Cortex of kidney (tissue), 1 donor: Measurements from ENCODE around the gene ETF1.

Experiments used
- DNase-seq: peaks from one replicate; lab custom pipeline; 2025; lab: John Stamatoyannopoulos, UW

Gene ETF1

DNA sequence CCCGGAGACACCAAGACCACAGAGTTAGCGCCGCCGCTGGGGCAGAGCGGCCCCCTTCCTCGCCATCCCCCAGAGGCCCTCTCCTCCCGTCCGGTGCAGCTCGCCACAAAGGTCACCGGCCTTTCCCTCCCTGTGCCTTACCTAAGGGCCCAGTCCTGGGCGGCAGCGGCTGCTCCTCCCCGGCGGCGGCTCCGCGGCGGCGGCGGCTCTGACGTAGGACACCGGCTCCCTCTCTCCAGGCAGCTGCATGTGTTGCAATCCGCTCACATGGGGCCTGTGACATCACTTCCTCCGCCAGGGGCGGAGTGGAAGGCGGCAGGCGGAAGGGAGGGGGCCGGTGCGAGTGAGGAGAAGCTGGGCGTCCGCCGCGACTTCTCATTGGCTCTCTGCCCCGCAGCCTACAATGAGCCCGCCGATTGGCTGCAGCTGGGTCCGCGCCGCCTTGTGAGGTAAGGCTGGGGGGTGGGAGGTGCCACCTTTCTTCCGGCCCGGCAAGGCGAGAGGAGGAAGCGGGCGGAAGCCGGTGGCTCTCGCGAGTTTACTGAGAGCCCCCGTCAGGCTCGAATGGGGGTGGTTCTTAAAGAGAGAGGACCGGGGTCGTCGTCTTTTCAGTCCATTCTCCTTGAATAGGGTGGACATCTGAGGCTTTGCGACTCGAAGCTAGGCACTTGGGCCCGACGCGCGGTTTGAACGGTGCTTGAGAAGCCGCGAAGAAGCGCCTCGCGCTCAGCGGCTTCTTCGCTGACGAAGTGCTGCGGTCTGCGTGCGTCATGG is at the start of gene ETF1:
TSS of gene ETF1 (minus strand) at position 281 of the 774 bp plus-strand sequence. CDS start 318 bp downstream, outside the sequence.
- peak; percentile 88 for DNase-seq

DNA sequence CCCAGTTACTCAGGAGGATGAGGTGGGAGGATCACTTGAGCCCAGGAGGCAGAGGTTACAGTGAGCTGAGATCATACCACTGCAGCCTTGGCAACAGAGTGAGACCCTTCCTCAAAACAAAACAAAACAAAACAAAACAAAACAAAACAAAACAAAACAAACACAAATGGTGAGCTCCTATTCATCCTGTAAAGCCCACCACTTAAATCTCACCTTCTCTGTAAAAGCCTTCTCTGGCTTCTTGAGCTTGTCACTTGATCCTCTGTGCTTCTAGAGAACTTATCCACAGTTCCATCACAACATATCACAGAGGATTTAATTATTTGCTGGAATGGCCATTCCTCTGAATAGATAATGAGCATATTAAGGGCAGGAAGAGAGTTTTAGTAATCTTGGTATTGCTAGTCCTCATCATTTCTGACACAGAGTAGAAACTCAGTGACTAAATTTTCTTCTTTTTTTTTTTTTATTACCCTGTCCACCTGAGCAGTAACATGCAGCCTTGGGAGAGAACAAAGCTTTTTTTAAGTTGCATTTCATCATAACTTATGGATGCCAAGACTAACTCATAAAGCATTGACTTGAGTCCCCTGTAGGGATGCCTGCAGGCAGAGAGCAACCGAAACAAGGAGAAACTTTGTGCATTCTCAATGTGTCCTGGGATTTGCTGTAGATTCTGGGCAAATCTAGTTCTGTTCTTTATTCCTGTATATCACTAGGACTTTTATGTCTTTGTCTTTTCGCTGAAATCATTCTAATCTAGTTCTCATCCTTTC is 45.2 kb upstream of the ETF1 start:
- no peak for DNase-seq

DNA sequence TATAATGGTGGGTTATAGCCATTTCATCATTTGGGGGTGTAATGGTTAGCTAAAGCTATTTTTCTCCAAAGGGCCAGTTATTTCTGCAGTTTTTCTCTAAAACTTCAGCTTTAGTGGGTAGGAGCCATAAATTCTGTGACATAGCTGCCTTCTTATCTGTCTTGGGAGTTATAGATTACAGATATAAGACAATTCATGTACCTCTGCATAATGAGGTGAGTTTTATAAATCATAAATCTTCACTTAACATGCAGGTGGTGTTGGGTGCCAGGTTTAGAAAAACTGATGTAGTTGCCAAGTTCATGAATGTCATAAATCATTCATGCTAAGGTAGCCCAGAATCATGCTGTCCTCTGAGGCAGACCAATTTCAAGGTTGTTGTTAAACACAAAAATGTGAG is 42.1 kb upstream of the ETF1 start:
- no peak for DNase-seq

DNA sequence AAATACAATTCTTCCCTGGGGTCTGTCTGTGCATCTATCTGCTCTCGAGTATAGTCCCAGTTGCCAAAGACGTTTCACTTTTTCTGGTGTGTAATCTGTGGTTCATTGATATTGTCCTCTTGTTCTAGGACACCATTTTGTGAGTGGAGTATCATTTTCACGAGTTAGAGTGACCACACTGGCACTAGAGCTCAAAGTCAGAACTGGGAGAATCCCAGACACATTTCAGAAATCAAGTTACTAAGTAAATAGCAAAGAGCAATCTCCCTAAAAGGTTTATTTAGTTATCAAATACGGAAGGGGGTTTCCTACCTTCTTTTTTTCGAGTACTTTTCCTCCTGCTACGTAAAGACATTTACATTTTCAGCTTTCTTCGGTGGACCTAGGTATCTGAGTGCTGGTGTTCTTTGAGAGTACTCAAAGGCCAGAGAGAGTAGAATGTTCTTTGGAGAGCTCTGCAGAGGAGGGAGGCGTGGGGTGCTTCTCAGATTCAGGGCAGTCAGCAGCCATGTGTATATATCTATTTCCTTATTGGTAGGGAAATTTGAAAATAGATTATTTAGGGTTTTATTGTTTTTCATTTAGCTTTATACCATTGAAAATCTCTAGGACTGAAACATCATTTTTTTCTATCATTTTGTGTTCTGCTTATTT is 41.1 kb upstream of the ETF1 start:
- no peak for DNase-seq

DNA sequence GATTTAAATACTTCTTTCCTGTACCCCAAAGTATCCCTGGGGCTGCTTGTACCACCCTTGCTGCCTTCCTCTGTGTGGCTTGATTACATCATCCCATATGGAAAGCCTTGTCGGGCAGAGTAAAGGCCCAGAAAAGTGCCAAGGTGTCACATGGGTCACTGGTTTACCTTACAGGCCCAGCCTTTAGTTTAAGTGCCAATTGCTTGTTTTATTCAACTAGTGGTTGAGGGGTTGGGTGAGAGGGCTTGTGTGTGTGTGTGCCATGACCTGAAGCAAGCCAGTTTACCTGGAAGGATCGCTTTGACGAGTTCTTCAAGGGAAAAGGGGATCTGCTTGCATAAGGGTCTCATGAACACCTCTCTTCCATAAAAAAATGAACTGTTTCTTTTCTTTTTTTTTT is 39.9 kb upstream of the ETF1 start:
- no peak for DNase-seq

DNA sequence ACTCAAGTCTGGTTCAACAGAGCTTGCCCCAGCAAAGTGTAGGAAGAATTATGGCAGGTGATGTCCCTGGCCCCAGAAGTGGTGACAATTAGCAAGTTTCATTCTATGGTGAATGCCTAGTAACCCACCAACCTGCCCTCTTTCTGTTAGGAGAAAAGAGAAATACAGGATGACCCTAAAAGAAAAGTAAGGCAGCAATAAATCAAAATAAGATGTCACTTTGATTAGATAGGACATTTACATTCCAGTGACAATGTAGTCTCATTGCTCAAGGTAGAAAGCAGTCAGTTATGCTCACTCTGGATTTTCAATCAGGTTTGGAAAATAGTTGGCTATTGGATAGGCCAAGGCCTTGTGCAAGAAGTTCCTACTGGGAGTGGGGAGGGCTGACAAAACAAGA is 37.7 kb upstream of the ETF1 start:
- DNase-seq = no peak

DNA sequence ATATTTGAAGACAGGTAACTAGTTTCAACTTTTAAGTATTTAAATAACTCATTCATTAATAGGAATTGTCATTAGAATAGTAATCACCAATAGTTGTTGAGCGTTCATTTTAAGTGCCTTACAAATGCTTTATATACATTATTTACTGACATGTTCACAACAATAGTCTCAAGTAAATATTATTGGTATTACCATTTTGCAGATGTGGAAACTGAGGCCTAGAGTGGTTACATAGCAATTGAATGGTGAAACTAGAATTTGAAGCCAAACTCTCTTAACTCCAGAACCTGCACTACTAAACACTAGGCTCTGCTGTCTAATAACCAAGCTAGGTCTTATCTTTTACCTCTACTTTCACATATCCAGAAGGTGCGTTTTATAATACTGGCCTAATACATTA is 37.0 kb upstream of the ETF1 start:
- no peak for DNase-seq

DNA sequence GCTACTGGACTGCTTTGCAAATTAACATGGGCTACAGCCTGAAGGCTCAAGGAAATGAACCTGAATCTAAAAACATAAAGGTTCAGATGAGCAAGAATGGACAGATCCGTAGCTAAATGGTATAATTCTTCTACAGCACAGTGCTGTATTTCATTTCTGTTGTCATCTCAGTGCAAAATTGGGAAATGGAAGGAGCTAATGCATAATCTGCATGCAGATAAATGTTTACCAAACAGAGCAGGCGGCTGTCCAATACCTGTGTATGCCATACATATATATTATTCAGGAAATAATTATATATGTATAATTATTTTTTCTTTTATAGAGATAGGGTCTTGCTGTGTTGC is 36.5 kb upstream of the ETF1 start:
- no peak for DNase-seq

DNA sequence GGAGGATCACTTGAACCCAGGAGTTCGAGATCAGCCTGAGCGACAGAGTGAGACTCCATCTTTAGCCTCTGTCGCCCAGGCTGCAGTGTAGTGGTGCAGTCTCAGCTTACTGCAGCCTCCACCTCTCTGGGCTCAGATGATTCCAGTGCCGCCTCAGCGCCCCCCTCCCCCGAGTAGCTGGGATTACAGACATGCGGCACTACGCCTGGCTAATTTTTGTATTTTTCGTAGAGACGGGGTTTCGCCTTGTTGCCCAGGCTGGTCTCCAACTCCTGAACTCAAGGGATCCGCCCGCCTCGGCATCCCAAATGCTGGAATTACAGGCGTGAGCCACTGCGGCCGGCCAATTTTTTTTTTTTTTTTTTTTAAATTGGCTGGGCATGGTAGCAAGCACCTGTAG is 34.4 kb upstream of the ETF1 start:
- DNase-seq = no peak

DNA sequence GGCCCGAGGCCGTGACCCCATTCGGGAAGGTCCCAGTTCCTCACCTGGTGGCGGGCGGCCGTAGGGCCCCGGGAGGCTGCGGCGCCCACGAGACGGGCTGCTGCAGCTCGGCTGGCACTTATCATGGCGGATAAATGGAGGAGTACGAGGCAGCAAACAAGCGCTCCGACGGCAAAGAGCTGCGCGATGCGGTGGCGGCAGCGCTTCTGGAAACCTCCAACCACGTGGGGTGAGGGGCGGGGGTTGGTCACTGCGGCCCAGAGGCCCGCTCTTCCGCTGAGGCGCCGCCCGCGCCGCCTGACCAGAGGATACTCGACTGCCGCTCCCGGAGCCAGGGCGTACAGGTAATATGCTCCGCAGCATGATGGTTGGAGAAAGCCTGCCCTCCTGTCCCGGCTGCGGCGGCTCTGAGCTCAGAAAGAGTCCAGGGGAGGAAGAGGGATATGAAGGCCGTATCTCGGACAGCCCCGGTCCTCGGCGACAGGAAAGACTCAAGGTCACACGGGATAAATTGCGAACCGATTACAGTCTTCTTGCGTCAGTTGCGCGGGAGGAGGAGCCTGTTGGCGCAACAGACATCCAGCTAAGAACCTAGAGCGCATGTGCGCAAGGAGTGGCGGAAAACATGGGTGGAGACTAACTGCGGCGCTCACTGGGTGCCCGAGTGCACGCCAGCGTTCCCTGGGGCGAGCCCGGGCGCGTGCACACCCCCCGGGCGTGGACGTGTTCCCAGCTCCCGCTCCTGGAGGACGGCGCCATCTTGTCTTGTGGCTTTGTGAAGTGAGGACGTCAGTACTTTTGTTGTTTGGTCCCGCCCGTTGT is 32.4 kb upstream of the ETF1 start, which contains the start of gene HSPA9:
TSS of gene HSPA9 (minus strand) at position 208 of the 822 bp plus-strand sequence. CDS start at position 125, 83 bp downstream.
- DNase-seq = peak; percentile 89

DNA sequence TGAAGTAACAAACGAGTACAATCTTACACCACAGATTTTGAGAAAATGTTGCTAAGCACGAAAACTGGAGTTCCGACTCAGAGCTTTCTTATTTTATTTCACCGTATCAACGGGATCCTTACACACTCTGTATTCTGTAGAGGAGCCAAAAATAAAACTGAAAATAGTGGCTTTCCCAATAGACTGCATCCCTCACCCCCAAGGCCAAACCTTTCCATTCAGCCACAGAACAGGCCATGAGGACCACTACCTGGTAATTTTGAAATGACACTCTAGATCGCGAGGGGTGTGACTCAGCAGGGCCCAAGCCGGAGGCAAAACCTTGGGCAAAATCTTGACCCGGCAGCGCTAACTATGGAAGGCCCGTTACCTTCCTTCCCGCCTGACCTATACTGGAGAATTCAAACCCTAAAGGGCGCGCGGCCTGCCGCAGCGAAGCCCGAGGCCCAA is 31.7 kb upstream of the ETF1 start:
- DNase-seq = no peak

DNA sequence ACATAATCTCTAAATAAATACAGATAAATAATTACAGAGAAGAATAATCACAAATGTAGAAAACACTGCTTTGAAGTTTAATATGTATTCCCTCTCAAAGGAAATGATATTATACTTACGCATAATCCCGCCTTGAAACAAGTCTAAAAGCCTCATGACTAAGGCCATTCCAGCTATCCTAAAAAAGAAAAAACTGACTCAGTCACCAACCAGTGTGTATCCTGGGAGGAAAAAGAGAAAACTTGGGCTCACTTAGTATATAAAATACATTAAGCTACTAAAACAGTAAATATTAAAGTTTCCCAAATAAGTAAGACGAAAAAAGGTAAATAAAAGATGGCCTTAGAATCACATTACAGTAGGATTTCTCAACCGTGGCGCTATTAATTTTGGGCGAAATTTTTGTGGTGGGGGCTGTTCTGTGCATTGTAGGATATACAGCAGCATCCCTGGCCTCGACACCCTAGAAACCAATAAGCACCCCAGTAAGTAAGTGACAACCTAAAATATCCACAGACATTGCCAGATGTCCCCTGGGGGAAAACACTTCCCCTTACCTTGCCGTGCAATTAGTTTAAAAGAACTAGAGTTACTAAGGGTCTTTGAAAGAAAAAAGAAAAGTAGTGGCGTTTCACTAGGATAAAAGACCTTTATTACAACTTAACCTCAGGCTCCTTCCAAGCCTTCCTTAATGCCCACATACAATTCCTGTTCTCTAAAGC is 31.1 kb upstream of the ETF1 start:
- no peak for DNase-seq

DNA sequence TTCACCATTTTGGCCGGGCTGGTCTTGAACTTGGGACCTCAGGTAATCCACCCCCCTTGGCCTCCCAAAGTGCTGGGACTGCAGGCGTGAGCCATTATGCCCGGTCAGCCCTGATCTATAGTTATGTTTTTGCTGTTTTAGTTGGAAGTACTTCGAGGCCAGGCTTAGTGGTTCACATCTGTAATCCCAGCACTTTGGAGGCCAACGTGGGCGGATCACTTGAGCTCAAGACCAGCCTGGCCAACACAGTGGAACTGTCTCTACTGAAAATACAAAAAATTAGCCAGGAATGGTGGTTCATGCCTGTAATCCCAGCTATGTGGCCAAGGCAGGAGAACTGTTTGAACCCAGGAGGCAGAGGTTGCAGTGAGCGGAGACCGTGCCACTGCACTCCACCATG is 30.2 kb upstream of the ETF1 start:
- no peak for DNase-seq

DNA sequence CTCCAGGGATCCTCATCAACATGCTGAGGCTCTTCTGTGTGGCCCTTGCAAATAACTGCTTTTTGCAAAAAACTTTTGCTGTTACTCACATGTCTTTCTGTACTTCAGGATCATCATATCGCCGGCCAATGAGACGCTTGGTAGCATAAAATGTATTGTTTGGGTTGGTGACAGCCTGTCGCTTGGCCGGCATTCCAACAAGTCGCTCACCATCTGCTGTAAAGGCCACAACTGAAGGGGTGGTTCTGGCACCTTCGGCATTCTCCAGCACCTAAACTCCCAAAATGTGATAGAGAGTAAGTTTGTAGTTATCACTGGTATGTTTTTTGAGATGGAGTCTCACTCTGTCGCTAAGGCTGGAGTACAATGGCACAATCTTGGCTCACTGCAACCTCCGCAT is 27.8 kb upstream of the ETF1 start:
- DNase-seq = no peak

DNA sequence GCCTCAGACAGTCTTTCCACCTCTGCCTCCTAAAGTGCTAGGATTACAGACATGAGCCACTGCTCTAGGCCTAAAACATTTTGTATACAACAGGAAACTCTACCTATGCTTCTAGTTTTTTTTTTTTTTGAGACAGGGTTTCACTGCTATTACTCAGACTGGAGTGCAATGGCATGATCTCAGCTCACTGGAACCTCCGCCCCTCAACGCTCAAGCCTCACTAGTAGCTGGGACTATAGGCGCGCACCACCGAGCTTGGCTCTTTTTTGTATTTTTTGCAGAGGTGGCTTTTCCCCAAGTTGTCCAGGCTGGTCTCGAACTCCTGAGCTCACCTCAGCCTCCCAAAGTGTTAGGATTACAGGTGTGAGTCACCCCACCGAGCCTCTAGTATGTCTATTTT is 26.7 kb upstream of the ETF1 start:
- no peak for DNase-seq

DNA sequence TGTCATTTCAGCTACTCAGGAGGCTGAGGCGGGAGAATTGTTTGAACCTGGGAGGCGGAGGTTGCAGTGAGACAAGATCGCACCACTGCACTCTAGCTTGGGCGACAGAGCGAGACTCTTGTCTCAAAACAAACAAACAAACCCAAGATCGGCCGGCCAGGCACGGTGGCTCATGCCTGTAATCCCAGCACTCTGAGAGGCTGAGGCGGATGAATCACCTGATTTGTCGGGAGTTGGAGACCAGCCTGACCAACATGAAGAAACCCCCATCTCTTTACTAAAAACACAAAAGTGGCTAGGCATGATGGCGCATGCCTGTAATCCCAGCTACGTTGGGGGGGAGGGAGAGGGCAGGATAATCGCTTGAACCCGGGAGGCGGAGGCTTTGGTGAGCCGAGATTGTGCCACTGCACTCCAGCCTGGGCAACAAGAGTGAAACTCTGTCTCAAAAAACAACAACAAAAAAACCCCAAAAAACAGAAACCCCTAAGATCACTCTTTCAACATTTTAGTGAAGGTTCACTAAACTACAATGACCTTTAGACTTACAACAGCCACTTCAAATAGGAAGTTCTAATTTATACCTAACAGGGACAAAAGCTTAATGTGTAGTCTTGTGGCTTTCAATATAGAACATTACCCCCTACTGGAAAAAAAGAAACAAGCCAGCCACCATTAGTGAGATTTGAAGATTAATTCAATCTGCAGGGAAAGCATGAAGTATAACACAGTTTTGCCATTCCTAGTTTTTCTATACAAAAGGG is 25.2 kb upstream of the ETF1 start:
- DNase-seq = no peak

DNA sequence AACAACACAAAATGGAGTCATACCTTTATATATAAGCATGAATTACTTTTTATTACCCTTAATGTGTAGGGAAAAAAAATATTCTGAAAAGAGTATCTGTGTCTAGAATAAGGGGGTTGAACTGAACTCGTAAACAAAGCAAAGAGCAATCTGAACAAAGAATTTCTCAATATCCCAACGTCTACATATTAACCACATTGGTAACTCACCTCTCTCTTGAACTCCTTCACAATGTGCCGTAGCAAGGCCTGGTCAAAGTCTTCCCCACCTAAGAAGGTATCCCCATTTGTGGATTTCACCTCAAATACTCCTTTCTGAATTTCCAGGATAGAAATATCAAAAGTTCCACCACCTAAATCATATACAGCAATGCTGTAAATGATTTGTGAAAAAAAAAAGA is 23.8 kb upstream of the ETF1 start:
- DNase-seq = no peak

DNA sequence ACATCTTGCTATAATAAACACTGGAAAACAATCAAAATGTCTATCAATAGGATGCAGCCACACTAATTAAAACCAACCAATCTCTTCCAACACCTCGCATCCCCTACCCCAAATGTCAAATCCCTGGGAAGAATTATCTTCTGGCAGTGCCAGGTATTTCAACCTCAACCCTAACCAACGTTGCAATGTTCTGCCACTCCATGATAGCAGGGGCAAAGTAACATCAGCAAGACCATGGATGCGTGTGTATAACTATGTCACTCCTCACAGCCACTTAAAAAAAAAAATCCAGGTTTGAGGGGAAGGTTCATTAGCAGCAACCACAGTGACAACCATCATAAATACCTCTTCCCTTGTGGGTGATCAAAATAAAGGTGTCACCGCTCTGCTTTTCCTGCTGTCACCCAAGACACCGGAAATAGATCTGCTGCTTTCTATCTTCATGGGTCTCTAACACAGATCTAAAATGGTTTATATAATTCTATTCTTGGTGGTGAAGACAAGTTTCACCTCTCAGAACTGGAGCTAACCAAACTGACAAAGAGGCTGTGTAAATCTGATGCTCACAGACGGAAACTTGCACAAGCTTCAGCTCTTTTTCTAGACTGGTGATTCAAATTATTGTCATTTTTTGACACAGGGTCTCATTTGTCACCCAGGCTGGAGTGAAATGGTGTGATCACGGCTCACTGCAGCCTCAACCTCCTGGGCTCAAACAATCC is 22.2 kb upstream of the ETF1 start:
- DNase-seq = no peak

DNA sequence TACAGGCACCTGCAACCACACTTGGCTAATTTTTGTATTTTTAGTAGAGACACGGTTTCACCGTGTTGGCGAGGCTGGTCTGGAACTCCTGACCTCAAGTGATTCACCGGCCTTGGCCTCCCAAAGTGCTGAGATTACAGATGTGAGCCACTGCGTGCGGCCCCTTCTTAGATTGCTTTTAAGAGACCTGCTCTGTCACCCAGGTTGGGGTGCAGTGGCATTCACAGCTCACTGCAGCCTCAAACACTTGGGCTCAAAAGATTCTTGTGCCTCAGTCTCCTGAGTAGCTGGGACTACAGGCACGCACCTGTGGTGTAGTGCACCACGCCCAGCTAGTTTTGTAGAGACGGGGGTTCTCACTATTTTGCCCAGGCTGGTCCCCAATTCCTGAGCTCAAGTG is 21.2 kb upstream of the ETF1 start:
- no peak for DNase-seq
